ENCODE results near the gene ARHGDIG.

GRCh38 chr16:249431-249830 is 31.0 kb upstream of the ARHGDIG start:
- TF ChIP-seq, protein P1, sequence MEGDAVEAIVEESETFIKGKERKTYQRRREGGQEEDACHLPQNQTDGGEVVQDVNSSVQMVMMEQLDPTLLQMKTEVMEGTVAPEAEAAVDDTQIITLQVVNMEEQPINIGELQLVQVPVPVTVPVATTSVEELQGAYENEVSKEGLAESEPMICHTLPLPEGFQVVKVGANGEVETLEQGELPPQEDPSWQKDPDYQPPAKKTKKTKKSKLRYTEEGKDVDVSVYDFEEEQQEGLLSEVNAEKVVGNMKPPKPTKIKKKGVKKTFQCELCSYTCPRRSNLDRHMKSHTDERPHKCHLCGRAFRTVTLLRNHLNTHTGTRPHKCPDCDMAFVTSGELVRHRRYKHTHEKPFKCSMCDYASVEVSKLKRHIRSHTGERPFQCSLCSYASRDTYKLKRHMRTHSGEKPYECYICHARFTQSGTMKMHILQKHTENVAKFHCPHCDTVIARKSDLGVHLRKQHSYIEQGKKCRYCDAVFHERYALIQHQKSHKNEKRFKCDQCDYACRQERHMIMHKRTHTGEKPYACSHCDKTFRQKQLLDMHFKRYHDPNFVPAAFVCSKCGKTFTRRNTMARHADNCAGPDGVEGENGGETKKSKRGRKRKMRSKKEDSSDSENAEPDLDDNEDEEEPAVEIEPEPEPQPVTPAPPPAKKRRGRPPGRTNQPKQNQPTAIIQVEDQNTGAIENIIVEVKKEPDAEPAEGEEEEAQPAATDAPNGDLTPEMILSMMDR (conservative IDR thresholded peaks at IDR 0.05; ENCODE audit: low read depth, low read length), result no peak
- no peak for TF ChIP-seq POLR2A (IDR thresholded peaks at IDR 0.05; ENCODE audit: low read depth, low read length)
- no peak for TF ChIP-seq BHLHE40 (IDR thresholded peaks at IDR 0.05; ENCODE audit: low read depth, low read length)
- no peak for TF ChIP-seq CEBPB (IDR thresholded peaks at IDR 0.05; ENCODE audit: low read depth, low read length)
- TF ChIP-seq, protein P2, sequence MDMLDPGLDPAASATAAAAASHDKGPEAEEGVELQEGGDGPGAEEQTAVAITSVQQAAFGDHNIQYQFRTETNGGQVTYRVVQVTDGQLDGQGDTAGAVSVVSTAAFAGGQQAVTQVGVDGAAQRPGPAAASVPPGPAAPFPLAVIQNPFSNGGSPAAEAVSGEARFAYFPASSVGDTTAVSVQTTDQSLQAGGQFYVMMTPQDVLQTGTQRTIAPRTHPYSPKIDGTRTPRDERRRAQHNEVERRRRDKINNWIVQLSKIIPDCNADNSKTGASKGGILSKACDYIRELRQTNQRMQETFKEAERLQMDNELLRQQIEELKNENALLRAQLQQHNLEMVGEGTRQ (IDR thresholded peaks at IDR 0.05; ENCODE audit: low read depth, low read length), result no peak
- TF ChIP-seq SMC3 (IDR thresholded peaks at IDR 0.05; ENCODE audit: low read depth, low read length), result no peak
- no peak for TF ChIP-seq RAD21 (IDR thresholded peaks at IDR 0.05; ENCODE audit: low read length)
- TF ChIP-seq RFX5 (IDR thresholded peaks at IDR 0.05; ENCODE audit: low read depth, low read length), result no peak
- TF ChIP-seq CHD1 (IDR thresholded peaks at IDR 0.05; ENCODE audit: low read depth, low read length), result no peak
- no peak for TF ChIP-seq MXI1 (IDR thresholded peaks at IDR 0.05; ENCODE audit: borderline replicate concordance, low read depth, low read length)
- no peak for TF ChIP-seq MAZ (IDR thresholded peaks at IDR 0.05; ENCODE audit: borderline replicate concordance, low read depth, low read length)
- no peak for TF ChIP-seq MAFK (IDR thresholded peaks at IDR 0.05; ENCODE audit: low read depth, low read length)
- no peak for TF ChIP-seq RCOR1 (IDR thresholded peaks at IDR 0.05; ENCODE audit: insufficient replicate concordance, low read length)
- no peak for TF ChIP-seq FOS (IDR thresholded peaks at IDR 0.05; ENCODE audit: low read depth, low read length)
